ENCODE data around the gene DIPK1C. TPM values are rescaled to one million over a fixed set of nuclear protein-coding genes. Genes with fewer than 3 reads are reported as not detected.

The DIPK1C gene
- total RNA-seq, 4 donors from 2014 or later: 0.25 to 5.4 (median 2.9) TPM

- TF ChIP-seq CTCF (IDR thresholded peaks at IDR 0.05): no peak
- H3K4me3 ChIP-seq (ENCODE audit: low read depth, poor library complexity, severe bottlenecking): no peak overlapping the region
- intact Hi-C loops (cut with DNase I; ENCODE audit: low total_unique reads): no loop called here
- 52 to 62% methylated on average over 8 of the region's 8 CpGs for WGBS, 2 donors
- DNase-seq (ENCODE audit: low spot score in 2 of 2): peak in 1 of 2 donors; percentile 50
These were observed 46.6 kb downstream of the DIPK1C start for GRCh38 chr18:74410441-74410992.

DNA sequence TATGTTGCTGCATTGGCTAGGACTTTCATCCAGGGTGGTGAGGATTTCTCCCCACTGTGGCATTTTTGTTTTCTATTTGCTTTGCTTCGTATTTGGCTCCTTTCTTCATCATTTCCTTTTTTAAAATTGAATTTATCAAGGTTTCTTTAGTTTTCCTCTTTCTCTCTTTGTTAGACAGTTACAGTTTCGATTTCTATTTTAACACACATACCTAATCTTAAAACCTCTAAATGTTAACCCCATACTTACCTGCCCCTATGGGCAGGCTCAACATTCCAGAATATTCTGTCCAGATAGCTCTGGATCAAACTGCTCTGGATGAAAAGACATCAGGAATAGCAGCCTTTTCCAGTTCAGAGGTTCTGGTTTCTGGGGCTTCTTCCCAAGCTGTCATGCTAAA, 49.2 kb downstream of the DIPK1C start:
- H3K4me3 ChIP-seq (ENCODE audit: low read depth, poor library complexity, severe bottlenecking): no peak overlapping the region
- DNase-seq (ENCODE audit: low spot score in 2 of 2): no peak
- intact Hi-C loops (cut with DNase I; ENCODE audit: low total_unique reads): no loop called here
- 27 to 40% methylated on average over 2 of the region's 2 CpGs for WGBS, 2 donors
- TF ChIP-seq POLR2A (IDR thresholded peaks at IDR 0.05): no peak

DNA sequence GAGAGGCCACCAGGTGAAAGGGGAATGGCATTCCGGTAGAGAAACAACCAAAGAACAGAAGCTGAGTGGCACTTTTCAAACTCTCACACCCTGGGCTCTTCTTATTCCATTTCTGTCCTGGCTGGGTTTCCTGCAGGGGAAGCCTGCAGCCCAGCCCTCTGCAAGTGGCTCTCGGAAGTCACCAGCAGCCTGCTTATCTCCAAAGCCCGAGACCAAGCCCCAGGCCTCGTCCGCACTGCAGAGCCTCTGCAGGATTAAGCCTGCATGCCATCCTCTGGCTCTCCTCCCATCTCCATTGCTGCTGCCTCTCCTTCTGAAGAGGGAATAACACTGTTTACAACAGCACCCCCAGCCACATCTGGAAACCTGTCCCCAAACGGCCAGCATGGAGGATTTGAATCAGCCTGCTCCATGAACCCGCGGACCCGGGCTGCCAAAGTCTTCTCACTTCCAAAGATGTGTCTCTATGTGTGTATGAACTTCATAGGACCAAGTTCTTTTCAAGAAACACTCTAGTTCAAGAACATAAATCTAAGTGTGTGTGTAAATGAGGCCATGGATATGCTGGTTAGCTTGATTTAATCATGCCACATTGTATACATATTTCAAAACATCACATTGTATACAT, 54.2 kb downstream of the DIPK1C start:
- no peak overlapping the region for H3K4me3 ChIP-seq (ENCODE audit: low read depth, poor library complexity, severe bottlenecking)
- intact Hi-C loops (cut with DNase I; ENCODE audit: low total_unique reads): no loop called here
- TF ChIP-seq CTCF (IDR thresholded peaks at IDR 0.05): no peak
- TF ChIP-seq POLR2A (IDR thresholded peaks at IDR 0.05): no peak
- peak in 1 of 2 donors; percentile 59 for DNase-seq (ENCODE audit: low spot score in 2 of 2)
- WGBS, 2 donors: 77 to 80% methylated on average over 9 of the region's 9 CpGs

GRCh38 chr18:74400813-74401212, 56.3 kb downstream of the DIPK1C start:
- H3K4me3 ChIP-seq (ENCODE audit: low read depth, poor library complexity, severe bottlenecking): no peak overlapping the region
- DNase-seq (ENCODE audit: low spot score in 2 of 2): peak in 1 of 2 donors; percentile 57
- intact Hi-C loops (cut with DNase I; ENCODE audit: low total_unique reads): no loop called here
- WGBS, 2 donors: 55 to 80% methylated on average over 4 of the region's 4 CpGs
- TF ChIP-seq POLR2A (IDR thresholded peaks at IDR 0.05): no peak
- no peak for TF ChIP-seq CTCF (IDR thresholded peaks at IDR 0.05)

DNA sequence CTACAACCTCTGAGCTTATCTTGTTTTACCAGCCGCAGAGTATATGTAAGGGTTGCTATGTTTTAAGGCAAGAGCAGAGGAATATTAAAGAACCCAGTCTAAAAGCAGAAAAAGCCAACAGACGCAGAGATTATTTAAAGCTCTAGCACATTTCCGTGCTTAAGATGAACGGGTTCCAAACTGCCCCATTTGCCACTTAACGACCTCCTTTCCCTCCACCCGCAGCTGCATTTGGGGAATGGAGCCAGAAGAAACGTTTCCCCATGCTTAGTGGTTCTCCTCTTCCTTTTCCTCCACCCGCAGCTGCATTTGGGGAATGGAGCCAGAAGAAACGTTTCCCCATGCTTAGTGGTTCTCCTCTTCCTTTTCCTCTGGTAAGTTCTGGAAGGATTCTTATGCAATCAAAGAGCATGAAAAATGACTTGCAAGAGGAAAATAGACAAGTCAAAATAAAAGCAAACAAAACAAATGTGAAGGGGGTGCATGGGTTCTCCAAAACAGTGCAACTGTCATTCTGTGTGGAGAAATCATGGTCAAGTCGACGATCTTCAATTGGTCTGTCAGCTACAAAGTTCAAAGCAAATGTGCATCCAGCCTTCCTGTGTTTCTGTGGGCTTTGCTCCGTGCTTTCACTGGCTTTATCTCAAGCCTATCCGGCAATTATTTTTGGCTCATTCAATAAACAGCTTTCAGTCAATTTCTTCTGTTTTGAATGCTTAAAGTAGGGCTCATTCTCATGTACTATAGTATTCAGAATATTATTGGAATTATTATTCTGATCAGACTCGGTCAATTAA, 57.8 kb downstream of the DIPK1C start:
- H3K4me3 ChIP-seq (ENCODE audit: low read depth, poor library complexity, severe bottlenecking): no peak overlapping the region
- intact Hi-C loops (cut with DNase I; ENCODE audit: low total_unique reads): no loop called here
- peak in 1 of 2 donors; percentile 73 for DNase-seq (ENCODE audit: low spot score in 2 of 2)
- 29 to 36% methylated on average over 14 of the region's 14 CpGs for WGBS, 2 donors
- TF ChIP-seq CTCF (IDR thresholded peaks at IDR 0.05) (no peak), POLR2A (IDR thresholded peaks at IDR 0.05) (no peak)

DNA sequence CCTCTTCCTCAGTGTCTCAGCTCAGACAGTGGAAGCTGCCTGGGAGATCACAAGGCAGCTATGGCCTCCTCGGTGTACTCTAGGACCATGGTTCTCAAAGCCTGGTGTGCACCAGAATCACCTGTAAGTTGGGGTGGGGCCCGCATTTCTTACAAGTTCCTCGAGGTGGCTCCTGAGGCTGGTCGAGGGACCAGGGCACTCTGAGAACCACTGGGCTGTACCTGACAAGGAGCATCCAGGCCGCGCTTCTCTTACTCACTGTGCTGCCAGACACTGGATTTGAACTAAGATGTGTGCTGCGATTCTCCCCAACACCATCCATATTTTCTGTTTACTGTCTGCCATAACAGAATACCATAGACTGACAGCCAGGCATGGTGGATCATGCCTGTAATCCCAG, 59.5 kb downstream of the DIPK1C start:
- 91 to 95% methylated on average over 7 of the region's 7 CpGs for WGBS, 2 donors
- intact Hi-C loops (cut with DNase I; ENCODE audit: low total_unique reads): no loop called here
- TF ChIP-seq CTCF (IDR thresholded peaks at IDR 0.05) (no peak), POLR2A (IDR thresholded peaks at IDR 0.05) (no peak)
- DNase-seq (ENCODE audit: low spot score in 2 of 2): peak in 1 of 2 donors; percentile 59
- H3K4me3 ChIP-seq (ENCODE audit: low read depth, poor library complexity, severe bottlenecking): no peak overlapping the region
